Endometrial microvascular endothelial cells (primary cell): ENCODE measurements around the gene CTCF. TPM values are rescaled to one million over a fixed set of nuclear protein-coding genes. Genes with fewer than 3 reads are reported as not detected.

Source experiments
- in situ Hi-C: cut with HindIII; loops from 2 replicates; pipeline ENCODE4 v1.10.0; 2017; ENCODE audit warnings: low sequenced_read_pairs, low pct_unique_long_range_greater_than_20kb; ENCODE audit errors: inconsistent ontology term
- total RNA-seq: library from RNA; depleted of rRNA; stranded (reverse); fragments of >200 nt; gene quantifications from one replicate; pipeline ENCODE4 v1.2.3, GENCODE V29; 2015; ENCODE audit errors: inconsistent ontology term

The CTCF gene
- total RNA-seq, 1 donor from 2014 or later: 29.8 TPM

DNA sequence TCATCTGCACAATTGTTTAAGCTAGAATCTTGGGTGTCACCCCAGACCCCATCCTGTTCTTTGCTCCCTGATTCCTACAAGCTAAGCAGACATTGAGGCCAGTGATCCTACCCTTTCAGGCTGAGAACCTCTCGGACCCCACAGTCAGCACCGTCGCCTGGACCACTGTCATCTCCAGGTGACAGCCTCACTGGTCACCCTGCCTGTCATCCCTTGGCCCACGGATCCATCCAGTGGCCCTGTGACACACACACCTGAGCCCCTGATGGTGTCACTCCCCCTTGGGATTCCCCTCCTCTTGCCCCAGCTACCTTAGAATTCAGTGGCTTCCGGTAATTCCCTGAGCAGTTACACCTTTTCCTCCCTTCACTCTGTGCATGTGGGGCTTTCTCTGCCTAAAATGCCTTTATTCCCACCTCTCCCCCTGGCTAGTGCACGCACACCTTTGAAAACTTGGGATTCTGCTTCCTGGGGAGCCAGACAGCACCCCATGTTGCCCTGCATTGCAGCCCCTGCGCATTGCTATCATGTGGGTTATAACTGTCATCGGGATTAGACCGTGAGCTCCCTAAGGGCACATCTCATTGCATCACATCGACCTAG lies 107.3 kb downstream of the CTCF start:
- in situ Hi-C loops: no loop called here

GRCh38 chr16:67672306-67672705 lies 110.0 kb downstream of the CTCF start:
- in situ Hi-C loops: no loop called here

DNA sequence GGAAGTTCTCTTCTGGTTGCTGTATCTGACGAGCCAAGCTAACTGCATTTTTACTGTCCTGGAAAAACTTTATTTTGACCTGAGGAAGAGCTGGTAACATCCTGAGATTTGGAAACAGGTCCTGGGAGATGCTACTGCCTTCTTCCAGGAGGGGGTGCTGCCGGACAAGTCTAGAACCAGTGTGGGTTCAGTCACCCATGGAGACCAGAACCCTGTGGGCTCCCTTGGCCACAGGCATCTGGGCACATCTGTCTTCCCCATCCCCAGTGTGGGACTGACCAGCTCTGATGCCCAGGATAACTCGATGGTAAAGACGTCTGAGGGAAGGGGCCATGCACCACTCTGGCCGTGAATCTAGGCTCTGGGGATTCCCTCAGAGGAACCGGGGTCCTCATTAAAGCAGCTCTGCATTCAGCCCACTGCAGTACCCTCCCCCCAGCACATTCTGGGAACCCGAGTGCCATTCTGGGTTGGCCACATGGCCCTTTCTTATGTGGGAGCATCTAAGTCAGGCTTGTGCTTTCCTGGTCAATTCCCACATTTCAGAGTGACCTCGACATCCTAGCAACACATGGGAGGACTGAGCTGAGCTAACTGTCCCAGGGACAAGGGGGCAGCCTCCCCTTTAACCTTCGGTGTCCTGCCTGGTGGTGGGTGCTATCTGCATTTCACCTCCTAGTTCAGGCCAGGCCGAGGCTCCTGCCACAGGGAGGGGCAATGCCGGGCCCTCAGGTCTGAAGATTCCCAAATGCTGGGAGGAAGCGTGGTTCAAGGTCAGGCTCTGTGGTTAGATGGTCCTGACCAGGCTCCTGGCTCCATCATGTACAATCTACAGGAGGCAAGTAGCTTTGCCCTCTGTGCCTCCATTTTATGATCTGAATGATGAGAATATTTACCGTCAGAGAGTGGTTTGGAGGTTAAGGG lies 110.7 kb downstream of the CTCF start:
- in situ Hi-C loops: no loop called here

GRCh38 chr16:67673712-67674580 lies 111.6 kb downstream of the CTCF start:
- in situ Hi-C loops: no loop called here

- in situ Hi-C loops: loop anchor here (25.0 kb wide), 1 partner anchor 137 kb away; the partner anchor contains the start of genes RANBP10 and TSNAXIP1
Observed at GRCh38 chr16:67674851-67675578, 112.7 kb downstream of the CTCF start.

GRCh38 chr16:67675579-67675935 lies 113.2 kb downstream of the CTCF start:
- in situ Hi-C loops: loop anchor here (25.0 kb wide), 1 partner anchor 137 kb away; the partner anchor contains the start of genes RANBP10 and TSNAXIP1

GRCh38 chr16:67675999-67676398 lies 113.7 kb downstream of the CTCF start:
- in situ Hi-C loops: loop anchor here (25.0 kb wide), 1 partner anchor 136 kb away; the partner anchor contains the start of genes RANBP10 and TSNAXIP1

DNA sequence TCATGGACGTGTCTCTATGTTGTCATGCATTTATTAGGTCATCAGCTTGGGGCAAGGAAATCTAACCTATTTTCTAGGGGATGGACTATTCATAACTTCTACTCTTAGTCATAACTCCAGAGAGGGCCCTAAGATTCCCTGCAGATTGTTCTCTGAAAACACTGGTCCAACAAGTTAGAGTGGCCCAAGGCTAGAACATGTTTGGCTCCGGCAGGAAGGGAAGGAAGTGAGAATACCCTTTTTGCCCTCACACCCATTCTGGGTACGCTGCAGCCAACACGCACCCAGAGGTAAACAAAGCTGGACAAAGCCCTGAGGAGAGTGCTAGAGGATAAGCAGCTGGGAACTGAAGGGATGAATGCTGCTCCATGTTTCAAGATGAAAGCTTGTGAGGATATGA lies 114.2 kb downstream of the CTCF start:
- in situ Hi-C loops: loop anchor here (25.0 kb wide), 1 partner anchor 136 kb away; the partner anchor contains the start of genes RANBP10 and TSNAXIP1

GRCh38 chr16:67676939-67677338 lies 114.6 kb downstream of the CTCF start:
- in situ Hi-C loops: loop anchor here (25.0 kb wide), 1 partner anchor 135 kb away; the partner anchor contains the start of genes RANBP10 and TSNAXIP1

GRCh38 chr16:67677712-67678111 lies 115.4 kb downstream of the CTCF start:
- in situ Hi-C loops: loop anchor here (25.0 kb wide), 1 partner anchor 135 kb away; the partner anchor contains the start of genes RANBP10 and TSNAXIP1

- in situ Hi-C loops: loop anchor here (25.0 kb wide), 1 partner anchor 134 kb away; the partner anchor contains the start of genes RANBP10 and TSNAXIP1
Observed at GRCh38 chr16:67678354-67679023, 116.2 kb downstream of the CTCF start.

DNA sequence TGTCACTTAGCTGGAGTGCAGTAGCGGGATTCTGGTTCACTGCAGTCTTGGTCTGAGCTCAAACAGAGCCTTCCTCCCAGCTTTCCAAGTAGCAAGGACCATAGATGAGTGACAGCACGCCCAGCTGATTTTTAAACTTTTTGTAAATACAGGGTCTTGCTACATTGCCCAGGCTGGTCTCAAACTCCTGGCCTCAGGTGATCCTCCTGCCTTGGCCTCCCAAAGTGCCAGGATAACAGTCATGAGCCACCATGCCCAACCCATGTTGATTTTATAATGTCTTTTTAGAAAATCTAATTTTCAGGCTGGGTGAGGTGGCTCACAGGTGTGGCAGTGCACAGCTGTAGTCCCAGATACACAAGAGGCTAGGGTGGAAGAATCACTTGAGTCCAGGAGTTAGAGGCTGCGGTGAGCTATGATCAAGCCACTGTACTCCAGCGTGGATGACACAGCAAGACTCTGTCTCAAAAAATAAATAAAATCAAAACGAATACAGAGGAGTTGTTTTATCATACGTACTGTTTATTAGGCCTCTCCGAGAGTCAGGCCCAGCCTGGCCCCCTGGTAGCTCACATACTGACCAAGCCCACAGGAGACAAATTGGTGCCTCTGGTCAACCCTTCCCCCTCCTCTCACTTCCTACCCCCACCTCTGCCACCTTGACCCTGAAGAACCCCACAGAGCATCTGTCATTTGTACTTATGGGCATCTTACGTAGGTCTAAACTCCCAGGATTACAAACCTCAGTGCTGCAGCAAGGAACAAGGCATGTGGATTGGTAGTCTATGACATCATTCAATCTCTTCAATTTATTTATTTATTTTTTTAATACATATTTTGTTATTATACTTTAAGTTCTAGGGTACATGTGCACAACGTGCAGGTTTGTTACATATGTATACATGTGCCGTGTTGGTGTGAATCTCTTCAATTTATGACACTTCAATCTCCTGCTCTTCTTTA lies 117.9 kb downstream of the CTCF start:
- in situ Hi-C loops: loop anchor here (25.0 kb wide), 1 partner anchor 132 kb away; the partner anchor contains the start of genes RANBP10 and TSNAXIP1

DNA sequence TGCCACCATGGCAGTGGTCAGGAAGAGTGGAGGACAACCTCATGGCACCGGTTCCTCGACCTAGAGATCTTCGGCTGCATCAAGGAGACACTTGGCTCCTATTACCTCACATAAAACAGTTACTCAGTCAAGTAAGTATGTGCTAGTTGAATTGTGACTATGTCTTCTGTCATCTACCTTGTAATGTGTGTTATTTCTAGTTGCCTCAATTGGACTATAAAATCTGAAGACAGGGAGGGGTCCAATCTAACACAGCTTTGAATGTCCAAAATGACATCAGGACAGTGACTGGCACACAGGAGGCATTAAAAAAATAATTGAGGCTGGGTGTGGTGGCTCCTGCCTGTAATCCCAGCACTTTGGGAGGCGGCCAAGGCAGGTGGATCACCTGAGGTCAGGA lies 121.4 kb downstream of the CTCF start:
- in situ Hi-C loops: loop anchor here (25.0 kb wide), 1 partner anchor 129 kb away; the partner anchor contains the start of genes RANBP10 and TSNAXIP1

DNA sequence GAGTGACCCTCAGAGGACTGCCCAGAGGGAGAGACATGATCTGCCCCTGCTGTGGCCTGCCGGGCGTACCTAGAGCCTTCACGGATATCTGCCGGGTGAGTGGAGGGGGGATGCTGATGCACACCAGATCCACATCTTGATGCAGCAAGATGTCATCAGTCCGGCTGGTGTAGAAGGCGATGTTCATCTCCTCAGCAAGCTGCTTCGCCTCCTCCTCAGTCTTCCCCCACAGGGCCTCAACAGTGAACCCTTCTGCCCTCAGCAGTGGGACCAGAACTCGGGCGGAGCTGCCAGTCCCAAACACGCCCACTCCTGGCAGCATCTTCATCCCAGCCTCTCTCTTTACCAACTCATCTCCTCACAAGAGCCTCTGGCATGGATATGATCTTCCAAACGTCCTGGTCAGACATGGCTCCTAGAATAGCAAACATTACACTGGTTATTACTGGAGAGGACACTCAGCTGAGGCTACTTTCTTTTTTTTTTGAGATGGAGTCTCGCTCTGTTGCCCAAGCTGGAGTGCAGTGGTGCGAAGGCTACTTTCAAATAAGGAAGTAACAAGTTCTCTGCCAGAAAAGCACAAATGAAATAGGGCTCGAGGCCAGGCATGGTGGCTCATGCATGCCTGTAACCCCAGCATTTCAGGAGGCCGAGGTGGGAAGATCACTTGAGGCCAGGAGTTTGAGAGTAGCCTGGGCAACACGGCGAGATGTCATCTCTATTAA lies 123.2 kb downstream of the CTCF start:
- in situ Hi-C loops: loop anchor here (25.0 kb wide), 1 partner anchor 127 kb away; the partner anchor contains the start of genes RANBP10 and TSNAXIP1
